IMR-90 (cell line): ENCODE measurements around the gene MAP1LC3B2. TPM values are rescaled to one million over a fixed set of nuclear protein-coding genes. Genes with fewer than 3 reads are reported as not detected.

Source experiments
- ATAC-seq: fragments of 200-7000 bp; cut with Tn5 transposase; 2 replicates; pipeline ENCODE4 v1.9.1; 2020; ENCODE audit warnings: low read depth, mild to moderate bottlenecking, moderate library complexity
- BruUV-seq: library from RNA; stranded (reverse); fragments of 400-500 nt; replicated peaks from 2 replicates; lab custom pipeline; 2021; lab: Mats Ljungman, UMichigan
- CTCF ChIA-PET: fragments of 300-600 bp; formaldehyde crosslinking; extraction: SDS; loops from one replicate; lab custom pipeline; 2021; ENCODE audit warnings: antibody characterized with exemption; lab: Yijun Ruan, JAX
- POLR2A ChIA-PET: fragments of 300-600 bp; sonication (Branson Sonifier 250); formaldehyde crosslinking; loops from one replicate; lab custom pipeline; 2022; ENCODE audit warnings: antibody characterized with exemption; ENCODE audit not compliant: unreplicated experiment; lab: Charles Lee
- DNase-seq: peaks from one replicate; pipeline ENCODE4 v3.0.0; 2013
- H2AFZ ChIP-seq: replicated peaks from 2 replicates; pipeline ENCODE3; 2013; ENCODE audit warnings: low read length, mild to moderate bottlenecking; ENCODE audit not compliant: poor library complexity
- H2AK5ac ChIP-seq: 2 replicates; pipeline ENCODE4 v1.6.1; 2013; ENCODE audit warnings: low read depth, low read length, inconsistent platforms
- H2AK9ac ChIP-seq: replicated peaks from 2 replicates; pipeline ENCODE3; 2013; ENCODE audit warnings: mild to moderate bottlenecking, low read depth, low read length, moderate library complexity; ENCODE audit not compliant: poor library complexity
- H2BK120ac ChIP-seq: 2 replicates; pipeline ENCODE4 v1.6.1; 2013; ENCODE audit warnings: low read depth, low read length, inconsistent platforms
- H2BK15ac ChIP-seq: 3 replicates; pipeline ENCODE4 v1.6.1; 2013; ENCODE audit warnings: low read depth, low read length, inconsistent platforms
- H2BK20ac ChIP-seq: 2 replicates; pipeline ENCODE4 v1.6.1; 2013; ENCODE audit warnings: low read depth, mild to moderate bottlenecking, inconsistent platforms, low read length, moderate library complexity
- H2BK5ac ChIP-seq: 2 replicates; pipeline ENCODE4 v1.6.1; 2013; ENCODE audit warnings: mild to moderate bottlenecking, low read depth, low read length, inconsistent platforms; ENCODE audit not compliant: poor library complexity, severe bottlenecking
- H3K14ac ChIP-seq: replicated peaks from 2 replicates; pipeline ENCODE4 v1.6.1; 2013; ENCODE audit warnings: low read depth, low read length, inconsistent platforms
- H3K18ac ChIP-seq: 2 replicates; pipeline ENCODE4 v1.6.1; 2013; ENCODE audit warnings: low read depth, low read length, control low read depth
- H3K23ac ChIP-seq: 2 replicates; pipeline ENCODE4 v1.6.1; 2013; ENCODE audit warnings: low read depth, low read length, inconsistent platforms
- H3K27ac ChIP-seq: 2 replicates; pipeline ENCODE4 v1.5.1; 2013; ENCODE audit warnings: mild to moderate bottlenecking, control low read depth, low read length; ENCODE audit not compliant: insufficient read depth
- H3K27me3 ChIP-seq: 2 replicates; pipeline ENCODE4 v1.6.1; 2013; ENCODE audit warnings: low read length; ENCODE audit not compliant: control insufficient read depth, insufficient read depth
- H3K36me3 ChIP-seq: 2 replicates; pipeline ENCODE4 v1.6.1; 2013; ENCODE audit warnings: low read length, mixed read lengths; ENCODE audit not compliant: control insufficient read depth, insufficient read depth
- H3K4ac ChIP-seq: 2 replicates; pipeline ENCODE4 v1.6.1; 2013; ENCODE audit warnings: low read depth, low read length, inconsistent platforms
- H3K4me1 ChIP-seq: 2 replicates; pipeline ENCODE4 v1.6.1; 2013; ENCODE audit warnings: low read length, mixed read lengths; ENCODE audit not compliant: control insufficient read depth, insufficient read depth
- H3K4me2 ChIP-seq: 2 replicates; pipeline ENCODE4 v1.6.1; 2013; ENCODE audit warnings: low read depth, mild to moderate bottlenecking, control low read depth, low read length, moderate library complexity
- H3K4me3 ChIP-seq: 2 replicates; pipeline ENCODE4 v1.5.1; 2013; ENCODE audit warnings: low read depth, mild to moderate bottlenecking, control low read depth, low read length, moderate library complexity; ENCODE audit not compliant: insufficient read depth
- H3K56ac ChIP-seq: 2 replicates; pipeline ENCODE4 v1.6.1; 2013; ENCODE audit warnings: low read length, inconsistent platforms; ENCODE audit not compliant: insufficient read depth; ENCODE audit errors: extremely low read depth
- H3K79me1 ChIP-seq, 2 experiments: 2 replicates each; pipeline ENCODE4 v1.6.1; 2013; ENCODE audit warnings: low read length in 2 of 2, inconsistent platforms in 1 of 2, low read depth in 1 of 2
- H3K9ac ChIP-seq: 2 replicates; pipeline ENCODE4 v1.6.1; 2013; ENCODE audit warnings: low read depth, low read length, control low read depth
- H3K9me1 ChIP-seq: 2 replicates; pipeline ENCODE4 v1.6.1; 2013; ENCODE audit warnings: low read length, inconsistent platforms; ENCODE audit not compliant: insufficient read depth
- H3K9me3 ChIP-seq: 2 replicates; pipeline ENCODE4 v1.6.1; 2013; ENCODE audit warnings: low read length; ENCODE audit not compliant: control insufficient read depth, insufficient read depth
- H4K20me1 ChIP-seq: 2 replicates; pipeline ENCODE4 v1.6.1; 2013; ENCODE audit warnings: low read length, inconsistent platforms; ENCODE audit not compliant: insufficient read depth
- H4K5ac ChIP-seq: 2 replicates; pipeline ENCODE4 v1.6.1; 2013; ENCODE audit warnings: mild to moderate bottlenecking, low read depth, low read length, control low read depth
- H4K8ac ChIP-seq, 2 experiments: 2 replicates each; pipeline ENCODE4 v1.6.1; 2013; ENCODE audit warnings: low read depth in 2 of 2, low read length in 2 of 2, control low read depth in 1 of 2, inconsistent platforms in 1 of 2
- H4K91ac ChIP-seq: 2 replicates; pipeline ENCODE4 v1.6.1; 2013; ENCODE audit warnings: low read depth, low read length, inconsistent platforms; ENCODE audit not compliant: insufficient read depth
- BHLHE40 ChIP-seq: fragments of 150-350 bp; IDR thresholded peaks from 2 replicates; pipeline ENCODE4 v1.6.1; 2016; ENCODE audit warnings: mild to moderate bottlenecking, low read depth, low read length
- CEBPB ChIP-seq: IDR thresholded peaks from 2 replicates; pipeline ENCODE4 v1.6.1; 2012; ENCODE audit warnings: low read depth, low read length, improper control_type of control experiment
- CHD1 ChIP-seq: IDR thresholded peaks from 2 replicates; pipeline ENCODE4 v1.6.1; 2012; ENCODE audit warnings: low read depth, low read length, improper control_type of control experiment
- CTCF ChIP-seq: conservative IDR thresholded peaks from 2 replicates; pipeline ENCODE4 v1.5.1; 2012; ENCODE audit warnings: mild to moderate bottlenecking, low read depth, low read length, improper control_type of control experiment
- FOS ChIP-seq: fragments of 150-350 bp; IDR thresholded peaks from 2 replicates; pipeline ENCODE4 v1.6.1; 2016; ENCODE audit warnings: low read depth, low read length
- MAFK ChIP-seq: IDR thresholded peaks from 2 replicates; pipeline ENCODE4 v1.6.1; 2012; ENCODE audit warnings: low read depth, low read length, improper control_type of control experiment
- MAZ ChIP-seq: IDR thresholded peaks from 2 replicates; pipeline ENCODE4 v1.6.1; 2012; ENCODE audit warnings: low read depth, mild to moderate bottlenecking, low read length, improper control_type of control experiment, moderate library complexity, borderline replicate concordance
- MXI1 ChIP-seq: IDR thresholded peaks from 2 replicates; pipeline ENCODE4 v1.6.1; 2012; ENCODE audit warnings: low read depth, mild to moderate bottlenecking, low read length, moderate library complexity, borderline replicate concordance
- NFE2L2 ChIP-seq: fragments of 150-350 bp; IDR thresholded peaks from 2 replicates; pipeline ENCODE4 v1.6.1; 2016; ENCODE audit warnings: low read depth, mild to moderate bottlenecking, low read length
- POLR2A ChIP-seq: IDR thresholded peaks from 2 replicates; pipeline ENCODE4 v1.6.1; 2012; ENCODE audit warnings: mild to moderate bottlenecking, low read depth, low read length
- RAD21 ChIP-seq: IDR thresholded peaks from 2 replicates; pipeline ENCODE4 v1.6.1; 2012; ENCODE audit warnings: low read length, improper control_type of control experiment
- RCOR1 ChIP-seq: IDR thresholded peaks from 2 replicates; pipeline ENCODE4 v1.6.1; 2012; ENCODE audit warnings: mild to moderate bottlenecking, low read length, improper control_type of control experiment; ENCODE audit not compliant: insufficient replicate concordance
- RFX5 ChIP-seq: IDR thresholded peaks from 2 replicates; pipeline ENCODE4 v1.8.0; 2012; ENCODE audit warnings: low read depth, mild to moderate bottlenecking, low read length, moderate library complexity
- SMC3 ChIP-seq: fragments of 150-350 bp; IDR thresholded peaks from 2 replicates; pipeline ENCODE4 v1.6.1; 2016; ENCODE audit warnings: low read depth, mild to moderate bottlenecking, antibody characterized with exemption, low read length, moderate library complexity
- USF2 ChIP-seq: fragments of 150-350 bp; IDR thresholded peaks from 2 replicates; pipeline ENCODE4 v1.6.1; 2017; ENCODE audit warnings: mild to moderate bottlenecking, antibody characterized with exemption, low read length, low read depth
- WGBS, 2 experiments: methylation state at CpG; one replicate each; pipeline versions ENCODE4 v1.1.5 to v1.1.7; 2013; ENCODE audit warnings: missing lambda C conversion rate in 2 of 2; ENCODE audit not compliant: insufficient read length in 1 of 2; ENCODE audit errors: extremely low coverage in 2 of 2; 5-methylcytosine and 5-hydroxymethylcytosine counted together
- dilution Hi-C: fragments of 300-500 bp; cut with HindIII; formaldehyde crosslinking; loops from one replicate; pipeline ENCODE4 v1.14.3; 2018; ENCODE audit warnings: low sequenced_read_pairs; ENCODE audit not compliant: unreplicated experiment
- in situ Hi-C: fragments of 300-500 bp; cut with MboI; formaldehyde crosslinking; loops from 3 replicates; pipeline ENCODE4 v1.14.3; 2019; ENCODE audit warnings: low sequenced_read_pairs, inconsistent platforms, mixed read lengths
- intact Hi-C: fragments of 100-400 bp; cut with micrococcal nuclease; formaldehyde crosslinking; loops from 2 replicates; pipeline ENCODE4 v1.10.0; 2022
- polyA plus RNA-seq, 3 experiments: library from polyadenylated mRNA; depleted of rRNA; stranded (reverse); fragments of >200 nt; gene quantifications; 2 replicates each; pipeline ENCODE4 v1.2.3, GENCODE V29; 2012; ENCODE audit warnings: low replicate concordance in 1 of 3
- total RNA-seq: library from RNA; depleted of rRNA; stranded (reverse); fragments of >200 nt; gene quantifications from 2 replicates; pipeline ENCODE4 v1.2.3, GENCODE V29; 2012
- TF ChIP-seq, protein P1 (sequence below): fragments of 150-350 bp; IDR thresholded peaks from 2 replicates; pipeline ENCODE4 v1.6.1; 2016; ENCODE audit warnings: low read depth, mild to moderate bottlenecking, low read length, moderate library complexity, borderline replicate concordance

MAP1LC3B2 gene
- total and polyA plus RNA-seq, 2 of the 4 experiments (the other 2 are of a cell fraction), result 1.4 TPM; not detected in 1

- peak overlapping the region; percentile 35 for H3K4me2 ChIP-seq
- in situ Hi-C loops, result no loop called here
These were observed 19.2 kb upstream of the MAP1LC3B2 start for GRCh38 chr12:116539905-116540482.

More at GRCh38 chr12:116539905-116540482, 19.2 kb upstream of the MAP1LC3B2 start:
- no peaks in the 10 kb centered on the region for H3K79me1 ChIP-seq
- H2BK15ac ChIP-seq, result no peak overlapping the region
- peak; percentile 75 for ATAC-seq
- peak; percentile 72 for DNase-seq
- H3K4ac ChIP-seq, result no peak overlapping the region
- no peak overlapping the region for H3K23ac ChIP-seq
- BruUV-seq, result no TSS peak
- 35% methylated on average over 4 of the region's 17 CpGs; no CpG with 5 or more reads in 1 of the 2 experiments for WGBS, 2 experiments
- H3K9me1 ChIP-seq, result no peaks in the 10 kb centered on the region
- peak overlapping the region; percentile 19; the same call in 1 of the 2 replicates for H2AK5ac ChIP-seq
- H4K91ac ChIP-seq, result no peak overlapping the region
- peaks cover 11% of the 10 kb centered on the region for H3K4me1 ChIP-seq
- H3K27ac ChIP-seq, result no peak overlapping the region
- no peaks in the 10 kb centered on the region for H4K20me1 ChIP-seq
- no peak overlapping the region for H3K9ac ChIP-seq
- POLR2A ChIA-PET, result no interaction called here
- peak overlapping the region; percentile 0 for H2AFZ ChIP-seq
- H3K9me3 ChIP-seq, result no peaks in the 10 kb centered on the region
- dilution Hi-C loops, result no loop called here
- no peaks in the 10 kb centered on the region for H3K36me3 ChIP-seq
- H3K27me3 ChIP-seq, result no peaks in the 10 kb centered on the region
- no peak overlapping the region for H4K8ac ChIP-seq
- no peak overlapping the region for H3K18ac ChIP-seq
- no peak overlapping the region for H3K56ac ChIP-seq
- 0 out of 2 replicates have a peak overlapping the region, but pooled peaks have one; percentile 8 for H2BK120ac ChIP-seq
- no peak overlapping the region for H2AK9ac ChIP-seq
- no peak for TF ChIP-seq RCOR1
- TF ChIP-seq CHD1, result no peak
- no peak for TF ChIP-seq USF2
- TF ChIP-seq POLR2A, result no peak
- TF ChIP-seq MAZ, result no peak
- TF ChIP-seq, protein P1, sequence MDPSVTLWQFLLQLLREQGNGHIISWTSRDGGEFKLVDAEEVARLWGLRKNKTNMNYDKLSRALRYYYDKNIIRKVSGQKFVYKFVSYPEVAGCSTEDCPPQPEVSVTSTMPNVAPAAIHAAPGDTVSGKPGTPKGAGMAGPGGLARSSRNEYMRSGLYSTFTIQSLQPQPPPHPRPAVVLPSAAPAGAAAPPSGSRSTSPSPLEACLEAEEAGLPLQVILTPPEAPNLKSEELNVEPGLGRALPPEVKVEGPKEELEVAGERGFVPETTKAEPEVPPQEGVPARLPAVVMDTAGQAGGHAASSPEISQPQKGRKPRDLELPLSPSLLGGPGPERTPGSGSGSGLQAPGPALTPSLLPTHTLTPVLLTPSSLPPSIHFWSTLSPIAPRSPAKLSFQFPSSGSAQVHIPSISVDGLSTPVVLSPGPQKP, result no peak
- TF ChIP-seq MAFK, result no peak
- no peak for TF ChIP-seq CEBPB
- no peak for TF ChIP-seq CTCF
- TF ChIP-seq NFE2L2, result no peak
- no peak for TF ChIP-seq RFX5
- no peak for TF ChIP-seq MXI1
- TF ChIP-seq SMC3, result no peak
- TF ChIP-seq FOS, result no peak
- no peak for TF ChIP-seq RAD21
- no peak for TF ChIP-seq BHLHE40
- intact Hi-C loops, result no loop called here
- CTCF ChIA-PET, result interaction anchor here (0.6 to 1.4 kb wide), 3 partner anchors 10 to 220 kb away, joined by 3 to 6 read pairs (median 4); no protein-coding TSS in a partner anchor
- H2BK5ac ChIP-seq, result no peak overlapping the region
- no peak overlapping the region for H4K5ac ChIP-seq
- H3K14ac ChIP-seq, result no peak overlapping the region
- H3K4me3 ChIP-seq, result no peak overlapping the region
- H2BK20ac ChIP-seq, result no peak overlapping the region
